Kasumi-1 (cell line): Measurements from ENCODE around the gene CST9L.

Experiments
- DNase-seq, 2 experiments: peaks; one replicate each; lab custom pipeline; 2025; lab: John Stamatoyannopoulos, UW

Gene CST9L

GRCh38 chr20:23546435-23547144 lies 21.7 kb downstream of the CST9L start:
- DNase-seq: no peak

- no peak for DNase-seq
Observed at GRCh38 chr20:23544133-23544532, 24.2 kb downstream of the CST9L start.

- DNase-seq: no peak
Observed at GRCh38 chr20:23542801-23543200, 25.5 kb downstream of the CST9L start.

GRCh38 chr20:23541776-23542175 lies 26.5 kb downstream of the CST9L start:
- DNase-seq: no peak

GRCh38 chr20:23541330-23541729 lies 27.0 kb downstream of the CST9L start:
- DNase-seq: peak; percentile 25 to 35

GRCh38 chr20:23540624-23541023 lies 27.7 kb downstream of the CST9L start:
- DNase-seq: no peak

GRCh38 chr20:23537030-23537429 lies 31.3 kb downstream of the CST9L start:
- DNase-seq: no peak

GRCh38 chr20:23536328-23536974 lies 31.8 kb downstream of the CST9L start:
- no peak for DNase-seq

GRCh38 chr20:23534801-23535593 lies 33.3 kb downstream of the CST9L start:
- DNase-seq: no peak

GRCh38 chr20:23533161-23533560 lies 35.1 kb downstream of the CST9L start:
- no peak for DNase-seq

- DNase-seq: no peak
Observed at GRCh38 chr20:23532533-23532932, 35.8 kb downstream of the CST9L start.

GRCh38 chr20:23530937-23531567 lies 37.2 kb downstream of the CST9L start:
- DNase-seq: no peak

- DNase-seq: no peak
Observed at GRCh38 chr20:23528867-23529431, 39.3 kb downstream of the CST9L start.

GRCh38 chr20:23526850-23527249 lies 41.4 kb downstream of the CST9L start:
- DNase-seq: peak in 1 of 2 experiments; percentile 7

GRCh38 chr20:23524146-23524545 lies 44.1 kb downstream of the CST9L start:
- no peak for DNase-seq

GRCh38 chr20:23520185-23520584 lies 48.1 kb downstream of the CST9L start:
- DNase-seq: no peak

- DNase-seq: no peak
Observed at GRCh38 chr20:23519556-23519955, 48.7 kb downstream of the CST9L start.

- DNase-seq: no peak
Observed at GRCh38 chr20:23517719-23518118, 50.6 kb downstream of the CST9L start.

- DNase-seq: no peak
Observed at GRCh38 chr20:23515250-23515939, 52.9 kb downstream of the CST9L start.

- no peak for DNase-seq
Observed at GRCh38 chr20:23514848-23515247, 53.4 kb downstream of the CST9L start.
